Measurements from ENCODE around the gene TMEM145. TPM values are rescaled to one million over a fixed set of nuclear protein-coding genes. Genes with fewer than 3 reads are reported as not detected.

The TMEM145 gene
- polyA plus RNA-seq, 1 donor from 2014 or later = 30.9 TPM

- Histone ChIP-seq H2AFZ (ENCODE audit: low read depth, low read length) (no peak overlapping the region), H3K4me3 (ENCODE audit: low read length) (peak overlapping the region; percentile 59), H3F3A (ENCODE audit: insufficient read depth, low read length, poor library complexity, severe bottlenecking) (no peaks in the 10 kb centered on the region), H3K36me3 (ENCODE audit: insufficient read depth, low read length) (no peaks in the 10 kb centered on the region), H3K79me2 (replicated peaks; ENCODE audit: insufficient read depth, low read length) (no peaks in the 10 kb centered on the region), H3K9ac (ENCODE audit: low read length) (peak overlapping the region; percentile 76), H3K9me2 (ENCODE audit: insufficient read depth, low read length) (no peaks in the 10 kb centered on the region), H3K27me3 (ENCODE audit: insufficient read depth, low read depth, low read length) (no peaks in the 10 kb centered on the region), H3K4me2 (ENCODE audit: low read length) (no peak overlapping the region), H3K9me3 (ENCODE audit: low read length) (no peaks in the 10 kb centered on the region), H3K27ac (ENCODE audit: low read length) (peak overlapping the region; percentile 97), H4K20me1 (ENCODE audit: insufficient read depth) (no peaks in the 10 kb centered on the region)
- TF ChIP-seq CTCF (IDR thresholded peaks at IDR 0.05; ENCODE audit: poor library complexity, severe bottlenecking) = no peak
- no peak for TF ChIP-seq POLR2AphosphoS5 (IDR thresholded peaks at IDR 0.05)
- TF ChIP-seq MXI1 (conservative IDR thresholded peaks at IDR 0.05; ENCODE audit: poor library complexity, severe bottlenecking) = no peak
- no peak for TF ChIP-seq EZH2 (IDR thresholded peaks at IDR 0.05; ENCODE audit: borderline replicate concordance, insufficient read depth, low read length, poor library complexity, severe bottlenecking)
- TF ChIP-seq SMC3 (conservative IDR thresholded peaks at IDR 0.05; ENCODE audit: poor library complexity) = no peak
- TF ChIP-seq TAF1 (IDR thresholded peaks at IDR 0.05; ENCODE audit: low read depth) = no peak
- TF ChIP-seq EP300 (conservative IDR thresholded peaks at IDR 0.05; ENCODE audit: poor library complexity, severe bottlenecking) = no peak
- TF ChIP-seq, protein P1, sequence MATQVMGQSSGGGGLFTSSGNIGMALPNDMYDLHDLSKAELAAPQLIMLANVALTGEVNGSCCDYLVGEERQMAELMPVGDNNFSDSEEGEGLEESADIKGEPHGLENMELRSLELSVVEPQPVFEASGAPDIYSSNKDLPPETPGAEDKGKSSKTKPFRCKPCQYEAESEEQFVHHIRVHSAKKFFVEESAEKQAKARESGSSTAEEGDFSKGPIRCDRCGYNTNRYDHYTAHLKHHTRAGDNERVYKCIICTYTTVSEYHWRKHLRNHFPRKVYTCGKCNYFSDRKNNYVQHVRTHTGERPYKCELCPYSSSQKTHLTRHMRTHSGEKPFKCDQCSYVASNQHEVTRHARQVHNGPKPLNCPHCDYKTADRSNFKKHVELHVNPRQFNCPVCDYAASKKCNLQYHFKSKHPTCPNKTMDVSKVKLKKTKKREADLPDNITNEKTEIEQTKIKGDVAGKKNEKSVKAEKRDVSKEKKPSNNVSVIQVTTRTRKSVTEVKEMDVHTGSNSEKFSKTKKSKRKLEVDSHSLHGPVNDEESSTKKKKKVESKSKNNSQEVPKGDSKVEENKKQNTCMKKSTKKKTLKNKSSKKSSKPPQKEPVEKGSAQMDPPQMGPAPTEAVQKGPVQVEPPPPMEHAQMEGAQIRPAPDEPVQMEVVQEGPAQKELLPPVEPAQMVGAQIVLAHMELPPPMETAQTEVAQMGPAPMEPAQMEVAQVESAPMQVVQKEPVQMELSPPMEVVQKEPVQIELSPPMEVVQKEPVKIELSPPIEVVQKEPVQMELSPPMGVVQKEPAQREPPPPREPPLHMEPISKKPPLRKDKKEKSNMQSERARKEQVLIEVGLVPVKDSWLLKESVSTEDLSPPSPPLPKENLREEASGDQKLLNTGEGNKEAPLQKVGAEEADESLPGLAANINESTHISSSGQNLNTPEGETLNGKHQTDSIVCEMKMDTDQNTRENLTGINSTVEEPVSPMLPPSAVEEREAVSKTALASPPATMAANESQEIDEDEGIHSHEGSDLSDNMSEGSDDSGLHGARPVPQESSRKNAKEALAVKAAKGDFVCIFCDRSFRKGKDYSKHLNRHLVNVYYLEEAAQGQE (IDR thresholded peaks at IDR 0.05; ENCODE audit: borderline replicate concordance) = no peak
These were observed 38.1 kb downstream of the TMEM145 start for GRCh38 chr19:42351079-42351735.

- peak; percentile 22 for TF ChIP-seq POLR2AphosphoS5 (IDR thresholded peaks at IDR 0.05)
- TF ChIP-seq CTCF (IDR thresholded peaks at IDR 0.05; ENCODE audit: poor library complexity, severe bottlenecking) = no peak
- peak; percentile 59 for TF ChIP-seq SMC3 (conservative IDR thresholded peaks at IDR 0.05; ENCODE audit: poor library complexity)
- no peak for TF ChIP-seq EZH2 (IDR thresholded peaks at IDR 0.05; ENCODE audit: borderline replicate concordance, insufficient read depth, low read length, poor library complexity, severe bottlenecking)
- peak; percentile 18 for TF ChIP-seq RAD21 (conservative IDR thresholded peaks at IDR 0.05)
- TF ChIP-seq EP300 (conservative IDR thresholded peaks at IDR 0.05; ENCODE audit: poor library complexity, severe bottlenecking) = peak; percentile 97
- peak; percentile 97 for TF ChIP-seq MXI1 (conservative IDR thresholded peaks at IDR 0.05; ENCODE audit: poor library complexity, severe bottlenecking)
- TF ChIP-seq, protein P1 (IDR thresholded peaks at IDR 0.05; ENCODE audit: borderline replicate concordance) = no peak
- peak; percentile 44 for TF ChIP-seq TAF1 (IDR thresholded peaks at IDR 0.05; ENCODE audit: low read depth)
- peak overlapping the region; percentile 76 for H3K9ac ChIP-seq (ENCODE audit: low read length)
- no peaks in the 10 kb centered on the region for H3K36me3 ChIP-seq (ENCODE audit: insufficient read depth, low read length)
These were observed 39.5 kb downstream of the TMEM145 start for GRCh38 chr19:42352301-42353259.

More at GRCh38 chr19:42352301-42353259, 39.5 kb downstream of the TMEM145 start:
- Histone ChIP-seq H3K4me3 (ENCODE audit: low read length) (peak overlapping the region; percentile 59), H4K20me1 (ENCODE audit: insufficient read depth) (no peaks in the 10 kb centered on the region), H3K27ac (ENCODE audit: low read length) (peak overlapping the region; percentile 97), H3K9me2 (ENCODE audit: insufficient read depth, low read length) (no peaks in the 10 kb centered on the region), H3K79me2 (replicated peaks; ENCODE audit: insufficient read depth, low read length) (no peaks in the 10 kb centered on the region), H2AFZ (ENCODE audit: low read depth, low read length) (no peak overlapping the region), H3F3A (ENCODE audit: insufficient read depth, low read length, poor library complexity, severe bottlenecking) (no peaks in the 10 kb centered on the region), H3K4me2 (ENCODE audit: low read length) (peak overlapping the region; percentile 74), H3K9me3 (ENCODE audit: low read length) (no peaks in the 10 kb centered on the region), H3K27me3 (ENCODE audit: insufficient read depth, low read depth, low read length) (no peaks in the 10 kb centered on the region)
